Stimulated activated CD4-positive, alpha-beta T cell treated with anti-CD3 and anti-CD28 coated beads, Interleukin-1b, Interleukin-23, amount 100 ng/mL, for 4 hours (primary cell): ENCODE data around the gene ORC3.
"Not testable (repeated sequence)": the region's sequence is repeated elsewhere in the genome, so short reads cannot be mapped to it uniquely, and the experiment has no call there.

Source experiments
- DNase-seq, 2 donors: peaks; one replicate each; pipeline ENCODE4 v3.0.0-alpha.2; 2020; ENCODE audit warnings: low read depth in 2 of 2

Gene ORC3

DNA sequence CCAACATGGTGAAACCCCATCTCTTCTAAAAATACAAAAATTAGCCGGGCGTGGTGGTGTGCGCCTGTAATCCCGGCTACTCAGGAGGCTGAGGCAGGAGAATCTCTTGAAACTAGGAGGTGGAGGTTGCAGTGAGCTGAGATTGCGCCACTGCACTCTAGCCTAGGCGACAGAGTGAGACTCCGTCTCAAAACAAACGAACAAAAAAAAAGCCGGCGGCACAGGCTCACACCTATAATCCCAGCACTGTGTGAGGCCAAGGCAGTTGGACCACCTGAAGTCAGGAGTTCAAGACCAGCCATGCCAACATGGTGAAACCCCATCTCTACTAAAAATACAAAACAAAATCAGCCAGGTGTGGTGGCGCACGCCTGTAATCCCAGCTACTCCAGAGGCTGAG is 106.9 kb downstream of the ORC3 start:
- DNase-seq = not testable (repeated sequence)

DNA sequence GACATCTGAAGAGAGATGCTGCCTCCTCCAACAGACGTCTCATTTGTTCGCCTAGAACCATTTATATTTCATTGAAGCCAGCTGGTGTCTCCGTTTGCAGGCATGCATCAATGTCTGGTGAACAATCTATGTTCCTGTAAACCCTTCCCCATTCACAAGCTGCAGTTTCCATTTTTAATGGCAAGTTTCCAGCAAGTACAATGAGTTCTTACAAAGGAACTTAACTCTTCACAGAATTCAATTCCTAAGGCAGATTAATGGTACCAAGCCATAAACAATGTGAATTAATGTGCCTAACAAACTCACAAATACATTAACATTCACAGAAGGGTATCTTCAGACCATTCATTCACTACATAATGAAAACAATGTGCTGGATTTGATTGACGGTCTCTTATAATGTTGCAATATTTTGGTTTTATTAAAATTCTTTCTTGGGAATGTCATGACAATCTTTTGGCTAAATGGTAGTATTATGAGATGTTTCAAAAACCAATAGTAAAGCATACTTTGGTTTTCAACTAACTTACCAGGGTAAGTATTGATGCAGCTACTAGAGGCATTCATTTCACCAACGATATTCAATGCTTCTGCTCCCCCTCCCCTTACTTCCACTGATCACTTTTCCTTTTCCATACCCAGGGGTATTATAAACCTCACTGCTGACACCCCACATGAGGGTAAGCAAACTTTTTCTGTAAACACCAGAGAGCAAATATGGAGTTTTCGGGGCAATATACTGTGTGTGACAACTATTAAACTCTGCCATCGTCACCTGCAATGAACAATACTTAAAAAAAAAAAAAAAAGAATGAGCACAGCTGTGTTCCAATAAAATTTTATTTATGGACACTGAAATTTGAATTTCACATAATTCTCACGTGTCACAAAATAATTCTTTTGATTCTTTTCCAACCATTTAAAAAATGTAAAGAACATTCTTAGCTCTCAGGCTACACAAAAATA is 107.9 kb downstream of the ORC3 start:
- DNase-seq = no peak

DNA sequence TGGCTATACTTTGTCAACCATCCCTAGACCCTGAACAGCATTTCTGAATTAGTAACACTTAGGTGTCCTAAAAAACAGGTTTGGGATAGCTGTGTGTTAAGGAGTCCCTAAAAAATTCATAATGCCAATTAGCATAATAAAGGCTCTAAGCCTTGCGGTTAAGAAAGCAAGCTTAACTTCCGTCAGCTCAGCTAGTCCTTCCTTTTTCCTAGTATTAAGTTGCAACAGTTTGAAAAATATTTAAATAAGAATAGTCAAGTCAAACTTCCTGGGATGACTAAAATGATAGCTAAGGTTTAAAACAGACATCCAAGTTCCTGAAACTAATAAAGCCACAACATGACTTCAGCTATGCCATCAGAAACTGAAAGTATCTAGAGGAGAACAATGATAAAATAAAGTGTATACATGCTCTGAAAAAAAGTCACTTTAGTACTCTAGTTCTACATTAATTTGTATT is 108.6 kb downstream of the ORC3 start:
- no peak for DNase-seq

DNA sequence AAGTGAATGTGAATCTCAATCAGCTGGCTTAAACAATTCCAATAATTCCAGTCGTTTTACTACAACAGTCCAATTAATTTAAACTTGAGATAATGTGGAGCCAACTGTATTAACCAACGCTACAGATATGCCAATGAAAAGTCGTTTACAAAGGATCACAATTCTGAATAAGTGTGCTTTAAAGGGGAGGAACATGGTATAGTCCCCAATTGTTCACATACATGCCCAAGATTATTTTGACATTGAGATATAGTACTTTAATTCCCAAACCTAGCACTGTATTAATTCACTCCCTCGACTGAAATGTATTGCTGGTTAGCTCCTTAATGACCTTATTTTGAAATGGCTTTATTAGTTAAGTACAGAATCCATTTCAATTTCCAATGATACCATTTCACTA is 109.6 kb downstream of the ORC3 start:
- DNase-seq = no peak

DNA sequence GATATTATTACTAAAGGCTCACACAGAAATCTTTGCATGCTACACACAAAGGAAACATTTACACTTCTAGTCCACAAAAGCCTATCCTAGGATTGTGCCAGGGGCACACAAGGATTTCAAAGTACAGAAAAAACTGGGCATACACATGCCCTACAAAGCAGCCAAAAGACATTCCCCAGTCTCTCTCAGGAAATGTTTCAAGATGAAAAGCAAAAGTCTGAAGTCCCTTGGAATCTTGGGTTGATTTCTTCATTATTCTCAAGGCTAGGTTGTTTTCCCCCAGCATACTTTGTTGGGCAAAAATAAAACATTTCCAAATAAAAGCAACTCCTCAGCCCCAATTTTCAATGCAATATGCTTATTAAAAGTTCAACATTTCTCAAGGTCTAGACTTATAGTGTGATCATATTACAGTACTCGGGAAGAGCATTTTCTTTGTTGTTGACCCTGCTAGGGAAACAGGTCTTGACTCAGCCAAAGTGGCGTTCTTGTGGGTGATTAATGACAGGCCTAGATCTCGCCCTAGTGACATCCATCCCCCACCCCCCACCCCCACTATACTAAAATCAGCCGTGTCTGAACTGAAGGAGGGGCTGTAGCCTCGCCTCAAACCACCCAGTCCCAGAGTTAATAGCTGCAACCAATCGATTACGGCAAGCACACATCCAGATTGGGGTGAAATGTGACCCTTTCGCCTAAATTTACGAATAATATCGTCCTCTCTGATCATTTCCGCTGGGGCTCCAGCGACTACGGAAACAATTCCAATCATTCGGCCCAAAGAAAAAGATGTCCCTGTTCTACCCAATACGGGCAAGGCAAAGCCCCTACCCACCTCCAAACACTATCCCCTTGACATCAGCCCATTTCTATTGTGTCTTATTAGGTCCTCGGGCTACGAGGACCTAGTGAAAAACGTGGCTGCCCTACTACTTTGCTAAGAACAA is 110.7 kb downstream of the ORC3 start:
- DNase-seq = peak in 1 of 2 donors; percentile 11

DNA sequence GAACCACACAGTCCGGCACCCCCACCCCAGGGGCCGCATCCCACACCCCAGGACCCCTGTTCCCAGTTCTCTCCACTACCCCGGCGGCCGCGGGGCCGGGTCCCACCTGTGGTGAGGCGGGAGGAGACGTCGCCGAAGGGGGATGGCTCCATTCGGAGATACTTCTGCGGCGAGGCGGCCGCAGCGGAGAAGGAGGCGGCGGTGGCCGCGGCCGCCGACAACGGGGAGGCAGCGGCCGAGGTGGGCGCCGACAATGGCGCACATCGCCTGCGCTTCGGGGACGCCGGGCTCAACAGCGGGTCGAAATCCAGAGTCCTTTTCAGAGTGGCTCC is 111.4 kb downstream of the ORC3 start:
- DNase-seq = no peak

DNA sequence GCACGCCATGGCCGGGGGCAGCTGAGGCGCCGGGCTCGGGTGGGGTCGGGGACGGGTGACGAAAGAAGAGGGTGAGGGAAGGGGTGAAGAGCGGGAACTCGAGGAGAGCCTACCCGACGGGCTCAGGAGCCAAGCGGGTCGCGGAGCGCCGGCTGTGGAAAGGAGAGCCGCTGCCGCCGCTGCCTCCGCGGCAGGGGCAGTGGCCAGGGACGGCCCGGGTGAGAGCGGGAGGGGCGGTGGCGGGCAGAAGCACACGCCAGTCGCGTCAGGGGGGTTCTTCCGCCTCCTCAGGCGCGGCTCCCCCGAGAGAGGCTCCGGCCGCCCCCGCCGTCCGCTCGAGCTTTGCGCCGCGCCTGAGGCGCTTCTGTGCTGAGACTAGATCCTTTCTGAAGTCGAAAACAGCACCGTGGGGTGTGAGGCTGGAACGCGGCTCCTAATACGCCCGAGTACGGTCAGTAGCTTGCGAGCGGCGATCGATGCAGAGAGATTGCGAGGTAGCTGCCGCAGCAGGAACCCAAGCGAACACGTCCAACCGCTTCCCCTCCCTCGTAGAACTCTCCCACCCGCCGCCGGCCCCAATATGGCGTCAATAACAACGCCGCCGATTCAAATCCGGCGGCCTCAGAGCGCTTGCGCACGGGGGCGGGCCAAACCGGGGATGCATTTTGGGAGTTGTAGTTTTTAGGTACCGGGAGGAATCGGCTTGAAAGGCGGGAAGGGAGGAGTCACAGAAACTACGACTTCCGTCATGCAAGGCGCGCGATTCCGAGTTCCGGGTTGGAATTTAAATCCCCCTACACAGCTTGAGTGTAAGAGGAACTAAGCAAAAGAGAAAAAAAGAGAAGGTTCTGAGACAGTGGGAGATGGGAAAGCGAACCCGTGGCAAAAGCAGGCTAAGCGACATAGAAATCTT is 112.0 kb downstream of the ORC3 start, which contains the start of gene AKIRIN2:
AKIRIN2 (minus strand) TSS at position 558 of the 913 bp plus-strand sequence; CDS start at position 9, 549 bp downstream.
- DNase-seq = peak; percentile 94

DNA sequence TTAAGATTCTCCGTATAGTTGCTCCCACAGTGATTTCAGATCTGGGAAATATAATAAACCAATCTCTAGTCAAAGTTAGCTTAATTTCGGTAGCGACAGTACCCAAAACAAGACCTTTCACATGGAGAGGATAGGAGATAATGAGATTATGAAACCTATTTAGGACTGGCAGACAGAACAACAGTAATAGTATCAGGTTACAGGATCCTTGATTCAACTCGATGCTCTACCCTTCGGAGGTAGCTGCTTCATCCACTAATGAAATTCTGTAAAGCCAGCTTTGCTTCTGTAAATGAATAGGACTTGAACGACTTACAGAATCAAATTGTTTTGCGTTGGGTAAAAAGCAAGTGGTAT is 112.6 kb downstream of the ORC3 start:
- no peak for DNase-seq

DNA sequence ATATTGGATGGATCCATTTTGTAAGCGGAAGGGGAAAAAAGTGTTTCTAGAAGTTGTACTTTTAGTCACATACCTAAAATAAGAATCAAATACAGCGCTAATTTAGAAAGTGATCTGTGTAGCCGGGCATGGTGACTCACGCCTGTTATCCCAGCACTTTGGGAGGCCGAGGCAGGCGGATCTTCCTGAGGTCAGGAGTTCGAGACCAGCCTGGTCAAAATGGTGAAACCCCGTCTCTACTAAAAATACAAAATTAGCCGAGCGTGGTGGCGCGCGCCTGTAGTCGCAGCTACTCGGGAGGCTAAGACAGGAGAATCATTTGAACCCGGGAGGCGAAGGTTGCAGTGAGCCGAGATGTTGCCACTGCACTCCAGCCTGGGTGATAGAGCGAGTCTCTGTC is 113.1 kb downstream of the ORC3 start:
- DNase-seq = not testable (repeated sequence)

DNA sequence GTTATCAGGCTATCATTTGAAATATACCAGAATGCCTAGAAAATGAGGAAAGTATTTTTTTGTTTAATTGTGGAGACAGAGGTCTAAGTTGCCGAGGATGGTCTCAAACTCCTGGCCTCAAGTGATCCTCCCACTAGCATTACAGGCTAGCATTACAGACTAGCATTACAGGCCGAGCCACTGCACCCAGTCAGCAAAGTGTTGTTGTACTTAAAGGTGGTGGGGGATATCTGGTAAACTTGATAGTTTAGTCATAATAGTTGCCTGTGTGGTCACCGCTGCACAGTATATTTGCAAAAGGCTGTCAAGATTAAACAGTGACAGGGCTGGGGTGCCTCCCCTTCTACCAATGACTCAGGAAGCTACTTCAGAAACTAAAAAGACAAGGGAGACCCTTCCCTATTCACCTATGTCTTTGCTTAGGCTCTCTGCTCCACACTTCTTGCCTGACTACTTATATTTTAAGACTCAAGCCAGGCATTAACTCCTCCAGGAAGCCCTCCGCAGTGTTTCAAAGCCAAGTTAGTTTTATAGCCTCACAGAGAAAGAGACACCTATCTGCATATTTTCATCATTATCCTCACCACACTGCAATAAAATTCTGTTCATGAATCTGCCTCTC is 115.2 kb downstream of the ORC3 start:
- DNase-seq = no peak

DNA sequence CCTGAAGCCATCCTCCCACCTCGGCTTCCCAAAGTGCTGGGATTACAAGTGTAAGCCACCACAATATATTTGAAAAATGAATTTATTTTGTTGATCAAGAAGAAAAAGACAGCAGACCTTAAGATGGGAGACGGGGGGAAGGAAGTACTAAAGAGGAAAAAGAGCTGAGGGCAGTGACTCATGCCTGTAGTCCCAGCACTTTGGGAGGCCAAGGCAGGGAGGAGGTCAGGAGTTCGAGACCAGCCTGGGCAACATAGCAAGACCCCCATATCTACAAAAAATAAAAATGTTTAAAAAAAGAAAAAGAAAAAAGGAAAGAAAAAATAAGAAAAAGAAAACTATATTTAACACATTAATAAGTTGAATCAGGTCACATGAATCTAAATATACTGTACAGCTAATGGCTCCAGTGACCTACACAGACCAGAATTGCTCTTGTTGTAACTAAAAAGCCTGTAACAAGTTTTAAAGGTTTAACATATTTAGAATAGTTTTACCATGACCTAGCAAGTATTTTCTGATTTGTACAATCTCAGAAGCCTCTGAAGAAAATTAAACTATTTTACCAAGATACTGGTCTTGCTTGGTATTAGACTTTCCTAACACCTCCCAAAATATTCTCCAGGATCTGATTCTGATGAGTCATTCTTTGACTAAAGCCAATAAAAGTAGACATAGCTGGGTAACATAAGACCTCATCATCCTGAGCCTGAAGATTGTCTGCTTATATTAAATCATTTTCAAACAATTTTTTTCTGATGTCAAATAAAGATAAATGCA is 116.4 kb downstream of the ORC3 start:
- no peak for DNase-seq

DNA sequence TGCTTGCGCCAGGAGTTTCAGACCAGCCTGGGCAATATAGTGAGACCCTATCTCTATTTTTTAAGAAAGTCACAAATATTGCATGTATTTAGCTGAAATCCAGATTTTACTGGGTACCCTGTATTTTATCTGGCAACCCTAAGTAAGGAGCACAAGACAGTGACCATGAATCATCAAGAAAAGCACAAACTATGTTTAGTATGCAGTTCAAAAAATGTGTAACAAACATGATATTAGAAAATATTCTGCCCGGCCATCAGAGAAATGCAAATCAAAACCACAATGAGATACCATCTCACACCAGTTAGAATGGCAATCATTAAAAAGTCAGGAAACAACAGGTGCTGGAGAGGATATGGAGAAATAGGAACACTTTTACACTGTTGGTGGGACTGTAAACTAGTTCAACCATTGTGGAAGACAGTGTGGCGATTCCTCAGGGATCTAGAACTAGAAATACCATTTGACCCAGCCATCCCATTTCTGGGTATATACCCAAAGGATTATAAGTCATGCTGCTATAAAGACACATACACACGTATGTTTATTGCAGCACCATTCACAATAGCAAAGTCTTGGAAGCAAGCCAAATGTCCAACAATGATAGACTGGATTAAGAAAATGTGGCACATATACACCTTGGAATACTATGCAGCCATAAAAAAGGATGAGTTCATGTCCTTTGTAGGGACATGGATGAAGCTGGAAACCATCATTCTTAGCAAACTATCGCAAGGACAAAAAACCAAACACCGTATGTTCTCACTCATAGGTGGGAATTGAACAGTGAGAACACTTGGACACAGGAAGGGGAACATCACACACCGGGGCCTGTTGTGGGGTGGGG is 118.9 kb downstream of the ORC3 start:
- not testable (repeated sequence) for DNase-seq

DNA sequence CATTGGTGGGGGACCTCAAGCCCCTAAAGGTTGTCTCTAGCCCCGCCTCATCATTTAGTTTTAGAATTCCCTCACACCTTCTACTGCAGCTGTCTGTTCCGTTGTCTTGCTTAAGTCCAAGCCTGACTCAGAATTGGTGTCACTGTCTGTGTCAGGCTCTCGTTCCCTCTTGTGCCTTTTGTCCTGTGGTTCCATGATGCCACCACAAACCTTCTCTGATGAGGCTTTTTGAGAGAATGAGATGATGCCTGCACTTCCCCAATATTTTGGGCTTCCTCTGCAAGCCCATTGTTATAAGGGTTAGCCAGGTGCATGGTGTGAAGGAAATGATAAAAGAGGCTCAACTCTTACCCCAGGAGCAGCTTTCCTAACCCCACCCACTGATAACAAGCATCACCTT is 120.2 kb downstream of the ORC3 start:
- DNase-seq = no peak

DNA sequence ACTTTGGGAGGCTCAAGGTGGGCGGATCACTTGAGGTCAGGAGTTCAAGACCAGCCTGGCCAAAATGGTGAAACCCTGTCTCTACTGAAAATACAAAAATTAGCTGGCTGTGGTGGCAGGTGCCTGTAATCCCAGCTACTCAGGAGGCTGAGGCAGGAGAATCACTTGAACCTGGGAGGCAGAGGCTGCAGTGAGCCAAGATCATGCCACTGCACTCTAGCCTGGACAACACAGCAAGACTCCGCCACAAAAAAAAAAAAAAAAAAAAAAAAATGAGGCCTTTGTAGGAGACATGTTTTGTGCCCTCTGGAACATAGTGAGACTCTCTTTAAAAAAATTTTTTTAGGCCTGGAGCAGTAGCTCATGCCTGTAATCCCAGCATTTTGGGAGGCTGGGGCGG is 122.8 kb downstream of the ORC3 start:
- not testable (repeated sequence) for DNase-seq

DNA sequence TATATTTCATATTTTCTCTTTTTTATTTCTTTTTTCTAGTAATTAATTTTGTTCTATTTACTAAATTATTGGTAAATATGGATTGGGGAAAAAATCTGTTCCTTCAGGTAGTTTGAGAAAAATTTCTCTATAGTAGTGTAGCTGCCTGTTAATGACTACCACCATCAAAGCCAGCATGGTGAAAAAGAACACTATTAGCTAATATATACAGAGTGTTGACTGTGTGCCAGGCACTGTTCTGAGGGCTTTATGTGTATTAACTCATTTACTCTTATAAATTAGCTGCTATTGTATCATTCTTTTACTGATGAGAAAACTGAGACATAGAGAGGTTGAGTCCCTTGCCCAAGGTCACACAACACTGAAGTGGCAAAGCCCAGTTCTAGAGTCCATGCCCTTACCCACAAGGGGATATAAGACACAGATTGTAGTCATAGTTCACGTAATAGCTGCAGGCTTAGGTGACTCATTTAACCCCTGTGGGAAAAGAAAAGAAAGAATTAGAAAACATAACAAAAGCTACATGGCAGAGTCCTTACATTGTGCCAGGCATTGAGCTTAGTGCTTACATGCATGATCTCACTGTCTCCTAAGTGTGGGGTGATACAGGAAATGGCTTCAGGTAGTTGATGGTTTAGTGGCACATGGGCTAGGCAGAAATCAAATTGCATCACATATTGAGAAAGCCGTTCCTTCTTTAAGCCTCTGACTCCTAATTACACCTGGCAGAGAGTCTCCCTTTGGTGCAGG is 124.3 kb downstream of the ORC3 start:
- no peak for DNase-seq
